Panc1 (cell line): Measurements from ENCODE around the gene AIG1. TPM values are rescaled to one million over a fixed set of nuclear protein-coding genes. Genes with fewer than 3 reads are reported as not detected.

Source experiments
- ATAC-seq: fragments of 200-7000 bp; cut with Tn5 transposase; 2 replicates; pipeline ENCODE4 v1.9.1; 2020; ENCODE audit warnings: mild to moderate bottlenecking, moderate library complexity
- BruUV-seq: library from RNA; stranded (reverse); fragments of 400-500 nt; replicated peaks from 2 replicates; lab custom pipeline; 2021; lab: Mats Ljungman, UMichigan
- CTCF ChIA-PET: fragments of 300-600 bp; sonication (Branson Sonifier 250); formaldehyde crosslinking; loops from one replicate; lab custom pipeline; 2022; ENCODE audit warnings: antibody characterized with exemption; lab: Charles Lee
- POLR2A ChIA-PET: fragments of 300-600 bp; sonication (Branson Sonifier 250); formaldehyde crosslinking; loops from one replicate; lab custom pipeline; 2022; ENCODE audit warnings: antibody characterized with exemption; lab: Charles Lee
- DNase-seq: peaks from one replicate; pipeline ENCODE4 v3.0.0-alpha.2; 2010; ENCODE audit warnings: low read depth, low spot score
- H3K27ac ChIP-seq: 2 replicates; pipeline ENCODE4 v1.5.1; 2011; ENCODE audit warnings: mild to moderate bottlenecking, low read length, inconsistent platforms
- H3K27me3 ChIP-seq: fragments of 200-500 bp; sonication (Bioruptor generic); 2 replicates; pipeline ENCODE4 v1.6.0; 2014; ENCODE audit warnings: low read length, inconsistent platforms; ENCODE audit not compliant: control insufficient read depth, insufficient read depth
- H3K36me3 ChIP-seq: fragments of 200-500 bp; sonication (Bioruptor generic); 2 replicates; pipeline ENCODE4 v1.5.1; 2014; ENCODE audit warnings: inconsistent platforms, mild to moderate bottlenecking, low read length, moderate library complexity; ENCODE audit not compliant: control insufficient read depth, insufficient read depth
- H3K4me1 ChIP-seq: 2 replicates; pipeline ENCODE4 v1.5.1; 2011; ENCODE audit warnings: inconsistent platforms, mild to moderate bottlenecking, low read length, moderate library complexity; ENCODE audit not compliant: control insufficient read depth, insufficient read depth
- H3K4me3 ChIP-seq, 2 experiments: 2 replicates each; pipeline ENCODE4 v1.5.1; 2011 to 2012; ENCODE audit warnings: low read depth in 2 of 2, low read length in 2 of 2, mild to moderate bottlenecking in 2 of 2, inconsistent platforms in 1 of 2, moderate library complexity in 1 of 2
- H3K9me3 ChIP-seq: fragments of 200-500 bp; sonication (Bioruptor generic); 2 replicates; pipeline ENCODE4 v1.5.1; 2014; ENCODE audit warnings: low read depth, mild to moderate bottlenecking, inconsistent platforms, low read length, moderate library complexity; ENCODE audit not compliant: control insufficient read depth, insufficient read depth
- CTCF ChIP-seq: fragments of 450-650 bp; IDR thresholded peaks from 2 replicates; pipeline ENCODE4 v1.5.1; 2017; ENCODE audit warnings: mild to moderate bottlenecking
- POLR2AphosphoS5 ChIP-seq: IDR thresholded peaks from 2 replicates; pipeline ENCODE4 v1.6.1; 2012; ENCODE audit warnings: mild to moderate bottlenecking, low read depth, low read length, moderate library complexity
- REST ChIP-seq, 2 experiments: IDR thresholded peaks; 2 replicates each; pipeline ENCODE4 v1.6.1; 2011 to 2012; ENCODE audit warnings: low read depth in 2 of 2, control low read depth in 1 of 2, low read length in 1 of 2, mild to moderate bottlenecking in 1 of 2, moderate library complexity in 1 of 2; ENCODE audit not compliant: insufficient read depth in 1 of 2
- SIN3A ChIP-seq: IDR thresholded peaks from 2 replicates; pipeline ENCODE4 v1.6.1; 2012; ENCODE audit warnings: low read depth, mild to moderate bottlenecking, low read length, moderate library complexity, borderline replicate concordance; ENCODE audit not compliant: insufficient read depth
- TCF7L2 ChIP-seq: IDR thresholded peaks from 2 replicates; pipeline ENCODE4 v1.6.1; 2011; ENCODE audit warnings: mild to moderate bottlenecking, low read depth, low read length, inconsistent platforms
- in situ Hi-C: cut with HindIII; loops from 2 replicates; pipeline ENCODE4 v1.10.0; 2016; ENCODE audit warnings: low sequenced_read_pairs, low pct_unique_long_range_greater_than_20kb
- intact Hi-C: fragments of 100-400 bp; cut with micrococcal nuclease; formaldehyde crosslinking; loops from one replicate; pipeline ENCODE4 v1.10.0; 2022; ENCODE audit not compliant: unreplicated experiment
- total RNA-seq: library from RNA; stranded (reverse); gene quantifications from one replicate; pipeline ENCODE4 v1.2.1, GENCODE V29; 2021; ENCODE audit not compliant: unreplicated experiment

Gene AIG1
- total RNA-seq, 1 experiment from 2014 or later = 23.9 TPM

- ChIA-PET CTCF (no interaction called here), POLR2A (no interaction called here)
- TF ChIP-seq POLR2AphosphoS5 (no peak), CTCF (no peak), REST (IDR thresholded peaks at IDR 0.05; ENCODE audit: insufficient read depth in 1 of 2, low read depth in 2 of 2, low read length in 1 of 2) (no peak), TCF7L2 (no peak), SIN3A (no peak)
- no peaks in the 10 kb centered on the region for H3K9me3 ChIP-seq
- no TSS peak for BruUV-seq
- DNase-seq = no peak
- no peak overlapping the region for H3K27ac ChIP-seq
- H3K36me3 ChIP-seq = no peaks in the 10 kb centered on the region
- intact Hi-C loops = loop anchor here (10.0 kb wide), 1 partner anchor 361 kb away; no protein-coding TSS in a partner anchor
- H3K4me3 ChIP-seq = no peak overlapping the region
- in situ Hi-C loops = no loop called here
- peaks cover 7% of the 10 kb centered on the region for H3K4me1 ChIP-seq
- no peak for ATAC-seq
- H3K27me3 ChIP-seq = no peaks in the 10 kb centered on the region
Measured at GRCh38 chr6:143064271-143064670, 3.6 kb downstream of the AIG1 start.

GRCh38 chr6:143064951-143065683 is 4.4 kb downstream of the AIG1 start:
- Histone ChIP-seq H3K4me1 (no peaks in the 10 kb centered on the region), H3K27me3 (no peaks in the 10 kb centered on the region), H3K9me3 (no peaks in the 10 kb centered on the region), H3K36me3 (no peaks in the 10 kb centered on the region), H3K4me3 (no peak overlapping the region), H3K27ac (no peak overlapping the region)
- intact Hi-C loops = loop anchor here (10.0 kb wide), 1 partner anchor 360 kb away; no protein-coding TSS in a partner anchor
- no TSS peak for BruUV-seq
- in situ Hi-C loops = no loop called here
- DNase-seq (no peak), ATAC-seq (no peak)
- POLR2A ChIA-PET = no interaction called here
- TF ChIP-seq SIN3A (no peak), TCF7L2 (no peak), CTCF (no peak), REST (IDR thresholded peaks at IDR 0.05; ENCODE audit: insufficient read depth in 1 of 2, low read depth in 2 of 2, low read length in 1 of 2) (no peak), POLR2AphosphoS5 (no peak)
- CTCF ChIA-PET = no interaction called here
